Mesothelial cell of epicardium (in vitro differentiated cells): ENCODE measurements around the gene LCE2D. TPM values are rescaled to one million over a fixed set of nuclear protein-coding genes. Genes with fewer than 3 reads are reported as not detected.
"Not testable (repeated sequence)": the region's sequence is repeated elsewhere in the genome, so short reads cannot be mapped to it uniquely, and the experiment has no call there.

Experiments used
- DNase-seq, 2 experiments: peaks; one replicate each; pipeline ENCODE4 v3.0.0; 2021; ENCODE audit warnings: low spot score in 2 of 2; ENCODE audit not compliant: unreplicated experiment in 2 of 2
- H3K27ac Mint-ChIP-seq: 2 replicates; pipeline ENCODE4 v1.8.0; 2021; ENCODE audit warnings: mixed read lengths
- H3K27me3 Mint-ChIP-seq: 2 replicates; pipeline ENCODE4 v1.8.0; 2021; ENCODE audit warnings: low read depth, mixed read lengths
- H3K36me3 Mint-ChIP-seq: 2 replicates; pipeline ENCODE4 v1.8.0; 2021; ENCODE audit warnings: mixed read lengths
- H3K4me1 Mint-ChIP-seq: 2 replicates; pipeline ENCODE4 v1.8.0; 2021; ENCODE audit warnings: mixed read lengths
- H3K4me3 Mint-ChIP-seq: 2 replicates; pipeline ENCODE4 v1.8.0; 2021; ENCODE audit warnings: mild to moderate bottlenecking, moderate library complexity, mixed read lengths
- H3K9me3 Mint-ChIP-seq: 2 replicates; pipeline ENCODE4 v1.8.0; 2021; ENCODE audit warnings: mixed read lengths
- CTCF ChIP-seq: fragments of 200-600 bp; sonication (generic); IDR thresholded peaks from one replicate; pipeline ENCODE4 v1.5.0; 2021; ENCODE audit warnings: antibody characterized with exemption; ENCODE audit not compliant: unreplicated experiment
- total RNA-seq: library from RNA; stranded (reverse); gene quantifications from 3 replicates; pipeline ENCODE4 v1.2.1, GENCODE V29; 2021

Gene LCE2D
- total RNA-seq, 1 donor from 2014 or later = not detected

- TF ChIP-seq CTCF = no peak
- Mint-ChIP-seq H3K9me3 (peaks cover 81% of the 10 kb centered on the region), H3K27ac (no peak overlapping the region), H3K4me3 (no peak overlapping the region), H3K36me3 (peaks cover 2% of the 10 kb centered on the region), H3K4me1 (no peaks in the 10 kb centered on the region), H3K27me3 (no peaks in the 10 kb centered on the region)
- no peak for DNase-seq
Observed at GRCh38 chr1:152673016-152673415, 9.8 kb downstream of the LCE2D start.

- H3K27me3 Mint-ChIP-seq, H3K4me1 Mint-ChIP-seq, DNase-seq, H3K27ac Mint-ChIP-seq, H3K4me3 Mint-ChIP-seq, H3K36me3 Mint-ChIP-seq: not testable (repeated sequence)
- H3K9me3 Mint-ChIP-seq = peaks cover 82% of the 10 kb centered on the region
Observed at GRCh38 chr1:152674983-152675382, 11.8 kb downstream of the LCE2D start, which contains the start of gene LCE2C. Gene LCE2C (plus strand): TSS chr1:152675279. CDS start chr1:152676016, 737 bp downstream.

- H3K9me3 Mint-ChIP-seq = peaks cover 74% of the 10 kb centered on the region
- no peaks in the 10 kb centered on the region for H3K27me3 Mint-ChIP-seq
- no peak for DNase-seq
- no peak for TF ChIP-seq CTCF
- H3K4me3 Mint-ChIP-seq = no peak overlapping the region
- no peak overlapping the region for H3K27ac Mint-ChIP-seq
- H3K36me3 Mint-ChIP-seq = peaks cover 2% of the 10 kb centered on the region
- H3K4me1 Mint-ChIP-seq = no peaks in the 10 kb centered on the region
Observed at GRCh38 chr1:152679459-152679858, 16.3 kb downstream of the LCE2D start.

- no peak overlapping the region for H3K27ac Mint-ChIP-seq
- no peaks in the 10 kb centered on the region for H3K27me3 Mint-ChIP-seq
- H3K4me1 Mint-ChIP-seq = no peaks in the 10 kb centered on the region
- H3K36me3 Mint-ChIP-seq = no peaks in the 10 kb centered on the region
- no peak for TF ChIP-seq CTCF
- H3K9me3 Mint-ChIP-seq = peaks cover 84% of the 10 kb centered on the region
- H3K4me3 Mint-ChIP-seq = no peak overlapping the region
- no peak for DNase-seq
Observed at GRCh38 chr1:152681616-152682015, 18.4 kb downstream of the LCE2D start.

- no peaks in the 10 kb centered on the region for H3K36me3 Mint-ChIP-seq
- TF ChIP-seq CTCF = no peak
- no peaks in the 10 kb centered on the region for H3K27me3 Mint-ChIP-seq
Observed at GRCh38 chr1:152683846-152684245, 20.7 kb downstream of the LCE2D start.

GRCh38 chr1:152685823-152686222 lies 22.6 kb downstream of the LCE2D start, which contains the start of gene LCE2B:
Gene LCE2B (plus strand): TSS chr1:152686123. CDS start chr1:152686844, 721 bp downstream.
- not testable (repeated sequence) for H3K27ac Mint-ChIP-seq, H3K27me3 Mint-ChIP-seq, H3K36me3 Mint-ChIP-seq, H3K4me1 Mint-ChIP-seq, DNase-seq, H3K4me3 Mint-ChIP-seq
- H3K9me3 Mint-ChIP-seq = peaks cover 81% of the 10 kb centered on the region

More at GRCh38 chr1:152683846-152684245, 20.7 kb downstream of the LCE2D start:
- peaks cover 80% of the 10 kb centered on the region for H3K9me3 Mint-ChIP-seq
- no peak overlapping the region for H3K4me3 Mint-ChIP-seq
- H3K27ac Mint-ChIP-seq = no peak overlapping the region
- no peak for DNase-seq
- no peaks in the 10 kb centered on the region for H3K4me1 Mint-ChIP-seq
